ENCODE results near the gene CCDC83.
"Not testable (repeated sequence)": the region's sequence is repeated elsewhere in the genome, so short reads cannot be mapped to it uniquely, and the experiment has no call there.

Gene CCDC83

DNA sequence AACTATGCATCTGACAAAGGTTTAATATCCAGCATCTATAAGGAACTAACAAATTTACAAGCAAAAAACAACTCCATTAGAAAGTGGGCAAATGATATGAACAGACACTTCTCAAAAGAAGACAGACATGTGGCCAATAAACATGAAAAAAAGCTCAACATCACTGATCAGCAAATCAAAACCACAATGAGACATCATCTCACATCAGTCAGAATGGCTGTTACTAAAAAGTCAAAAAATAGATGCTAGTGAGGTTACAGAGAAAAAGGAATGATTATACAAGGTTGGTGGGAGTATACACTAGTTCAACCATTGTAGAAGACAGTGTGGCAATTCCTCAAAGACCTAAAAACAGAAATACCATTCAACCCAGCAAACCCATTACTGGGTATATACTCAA lies 14.3 kb upstream of the CCDC83 start:
- not testable (repeated sequence) for DNase-seq

DNA sequence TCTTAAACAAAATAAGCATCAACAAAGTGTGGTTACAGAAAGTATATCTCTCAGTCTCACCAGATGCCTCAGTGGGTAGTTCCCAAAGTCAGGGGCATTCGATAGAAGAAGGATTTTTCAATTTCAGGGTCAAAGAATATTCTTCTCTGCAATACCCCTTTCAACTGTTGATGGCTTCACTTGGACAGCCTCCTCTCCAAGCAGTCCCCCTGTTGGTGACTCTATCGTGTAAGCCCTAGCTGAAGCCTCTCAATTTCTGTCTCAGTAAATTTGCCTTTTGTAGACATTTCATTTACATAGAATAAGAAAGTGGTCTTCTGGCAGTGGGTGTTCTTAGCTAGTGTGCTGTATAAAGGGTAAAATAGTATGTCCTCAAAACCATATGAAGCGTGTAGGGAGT lies 11.3 kb upstream of the CCDC83 start:
- no peak for DNase-seq

DNA sequence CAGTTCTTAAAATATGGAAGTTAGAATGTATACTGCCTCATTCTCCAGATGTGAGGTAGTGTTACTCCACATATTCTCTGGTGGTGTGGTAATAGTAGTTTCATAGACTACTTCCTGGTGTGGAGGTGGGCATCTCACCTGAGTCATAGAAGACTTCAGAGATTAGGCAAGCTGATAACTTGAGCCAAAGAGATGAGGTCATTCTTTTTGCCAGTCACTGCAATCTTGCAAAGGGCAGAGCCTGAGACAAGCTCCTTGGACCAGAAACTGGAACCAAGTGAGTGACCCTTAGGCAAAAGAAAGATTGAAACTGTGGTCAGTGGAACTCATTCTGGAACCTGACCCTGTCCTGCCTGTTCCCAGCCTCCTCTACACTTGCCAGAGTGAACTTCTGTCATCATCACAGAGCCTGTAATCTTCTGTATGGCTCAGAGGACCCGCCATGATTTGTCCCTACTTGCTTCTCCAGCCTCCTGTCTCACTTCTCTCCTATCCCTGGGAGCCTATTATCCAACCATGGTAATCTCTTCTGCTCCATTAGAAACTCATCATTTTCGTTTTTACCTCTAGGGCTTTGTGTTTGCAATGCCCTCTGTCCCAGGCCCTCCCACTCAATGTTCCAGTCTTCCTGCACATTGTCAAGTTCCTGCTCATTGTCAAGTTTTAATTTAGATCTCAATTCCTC lies 10.6 kb upstream of the CCDC83 start:
- no peak for DNase-seq

DNA sequence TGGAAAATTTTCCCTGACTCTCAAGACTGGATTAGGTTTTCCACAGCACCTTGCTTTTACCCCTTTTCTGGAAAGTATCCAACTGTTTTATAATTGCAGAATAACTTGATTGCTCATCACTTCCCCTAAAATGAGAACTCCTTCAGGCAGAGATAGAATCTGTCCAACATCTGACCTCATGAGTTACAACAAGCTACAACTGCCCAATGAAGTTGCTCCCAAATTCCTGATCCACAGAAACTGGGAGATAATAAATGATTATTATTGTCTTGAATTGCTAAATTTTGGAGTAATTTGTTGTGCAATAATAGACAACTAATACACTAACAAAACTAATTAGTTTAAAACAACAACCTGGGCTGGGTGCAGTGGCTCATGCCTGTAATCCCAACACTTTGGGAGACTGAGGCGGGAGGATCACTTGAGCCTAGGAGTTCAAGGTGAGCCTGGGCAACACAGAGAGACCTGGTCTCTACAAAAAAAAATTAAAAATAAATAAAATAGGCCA lies 10.0 kb upstream of the CCDC83 start:
- no peak for DNase-seq

DNA sequence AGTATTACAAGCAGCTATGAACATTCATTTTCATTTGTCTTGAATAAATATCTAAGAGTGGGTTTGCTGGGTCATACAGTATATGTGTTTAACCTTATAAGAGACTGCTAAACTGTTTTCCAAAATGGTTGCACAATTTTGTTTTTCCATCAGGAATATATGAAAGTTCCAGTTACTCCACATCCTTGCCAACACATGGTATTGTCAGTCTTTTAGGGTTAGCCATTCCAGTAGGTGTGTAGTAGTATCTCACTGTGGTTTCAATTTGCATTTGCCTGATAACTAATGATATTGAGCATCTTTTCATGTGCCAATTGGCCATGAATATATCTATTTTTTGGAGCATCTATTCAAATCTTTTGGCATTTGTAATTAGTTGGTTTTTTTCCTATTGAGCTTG lies 7.7 kb upstream of the CCDC83 start:
- DNase-seq, result no peak

DNA sequence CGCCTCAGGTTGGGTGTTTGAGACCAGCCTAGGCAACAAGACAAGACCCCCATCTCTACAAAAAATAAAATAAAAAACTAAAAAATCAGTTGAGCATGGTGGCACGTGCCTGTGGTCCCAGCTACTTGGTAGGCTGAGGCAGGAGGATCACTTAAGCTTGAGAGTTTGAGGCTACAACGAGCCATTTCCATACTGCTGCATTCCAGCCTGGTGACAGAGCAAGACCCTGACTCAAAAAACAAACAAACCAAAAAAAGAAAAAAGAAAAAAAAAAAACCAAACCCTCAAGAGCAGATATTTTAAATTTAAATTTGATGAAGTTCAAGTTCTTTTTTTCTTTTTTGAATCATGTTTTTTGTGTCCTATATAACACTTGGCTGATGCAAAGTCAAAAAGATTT lies 7.2 kb upstream of the CCDC83 start:
- DNase-seq, result no peak

DNA sequence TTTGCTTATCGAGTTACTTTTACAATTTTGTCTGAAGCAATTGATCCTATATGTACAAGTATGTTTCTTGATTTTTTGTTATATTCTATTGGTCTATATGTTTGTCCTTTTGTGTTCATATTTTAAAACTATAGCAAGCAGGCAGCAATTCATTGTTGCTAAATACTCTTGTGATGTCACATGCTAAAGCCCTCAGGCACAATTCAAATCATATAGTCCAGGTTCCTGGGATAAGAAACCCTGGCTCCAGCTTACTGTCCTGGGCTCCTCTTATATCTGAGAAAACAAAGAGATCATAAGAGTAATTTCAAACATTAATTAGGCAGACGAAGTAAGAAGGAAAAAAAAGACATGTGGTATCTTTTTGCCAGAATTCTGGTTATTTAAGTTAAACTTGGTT lies 6.6 kb upstream of the CCDC83 start:
- no peak for DNase-seq

DNA sequence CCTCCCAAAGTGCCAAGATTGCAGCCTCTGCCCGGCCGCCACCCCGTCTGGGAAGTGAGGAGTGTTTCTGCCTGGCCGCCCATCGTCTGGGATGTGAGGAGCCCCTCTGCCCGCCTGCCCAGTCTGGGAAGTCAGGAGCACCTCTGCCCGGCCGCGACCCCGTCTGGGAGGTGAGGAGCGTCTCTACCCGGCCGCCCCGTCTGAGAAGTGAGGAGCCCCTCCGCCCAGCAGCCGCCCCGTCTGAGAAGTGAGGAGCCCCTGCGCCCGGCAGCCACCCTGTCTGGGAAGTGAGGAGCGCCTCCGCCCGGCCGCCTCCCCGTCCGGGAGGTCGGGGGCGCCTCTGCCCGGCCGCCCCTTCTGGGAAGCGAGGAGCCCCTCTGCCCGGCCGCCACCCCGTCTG lies 2.4 kb upstream of the CCDC83 start:
- DNase-seq, result not testable (repeated sequence)

DNA sequence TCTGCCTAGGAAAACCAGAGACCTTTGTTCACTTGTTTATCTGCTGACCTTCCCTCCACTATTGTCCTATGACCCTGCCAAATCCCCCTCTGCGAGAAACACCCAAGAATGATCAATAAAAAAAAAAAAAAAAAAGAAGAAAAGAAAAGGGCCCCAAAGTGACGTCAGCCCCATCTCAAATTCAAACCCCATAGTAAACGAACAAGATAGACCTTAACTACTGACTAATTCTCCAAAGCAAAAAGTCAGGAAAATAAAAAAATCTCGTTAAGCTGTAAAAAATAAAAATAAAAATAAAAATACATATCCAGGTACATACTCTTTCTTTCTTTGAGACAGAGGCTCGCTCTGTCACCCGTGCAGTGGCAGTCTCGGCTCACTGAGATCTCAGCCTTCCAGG lies 1.6 kb upstream of the CCDC83 start:
- DNase-seq, result not testable (repeated sequence)

DNA sequence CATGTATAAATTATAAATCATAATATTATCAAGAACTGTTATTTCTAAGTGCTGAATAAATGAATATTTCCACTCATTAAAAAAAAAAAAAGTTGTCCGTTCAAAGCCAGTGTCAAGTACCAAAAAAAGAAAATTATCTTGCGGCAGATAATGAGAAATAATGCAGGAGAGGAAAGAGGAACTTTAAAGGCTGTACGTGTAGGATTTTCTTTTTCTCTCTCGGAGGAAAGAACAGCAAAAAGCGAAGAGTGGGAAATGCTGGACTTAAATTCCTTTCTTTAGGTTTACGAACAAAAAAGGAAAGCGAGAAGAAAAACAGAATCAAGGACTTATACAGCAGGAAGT lies 999 bp upstream of the CCDC83 start:
- DNase-seq, result no peak

DNA sequence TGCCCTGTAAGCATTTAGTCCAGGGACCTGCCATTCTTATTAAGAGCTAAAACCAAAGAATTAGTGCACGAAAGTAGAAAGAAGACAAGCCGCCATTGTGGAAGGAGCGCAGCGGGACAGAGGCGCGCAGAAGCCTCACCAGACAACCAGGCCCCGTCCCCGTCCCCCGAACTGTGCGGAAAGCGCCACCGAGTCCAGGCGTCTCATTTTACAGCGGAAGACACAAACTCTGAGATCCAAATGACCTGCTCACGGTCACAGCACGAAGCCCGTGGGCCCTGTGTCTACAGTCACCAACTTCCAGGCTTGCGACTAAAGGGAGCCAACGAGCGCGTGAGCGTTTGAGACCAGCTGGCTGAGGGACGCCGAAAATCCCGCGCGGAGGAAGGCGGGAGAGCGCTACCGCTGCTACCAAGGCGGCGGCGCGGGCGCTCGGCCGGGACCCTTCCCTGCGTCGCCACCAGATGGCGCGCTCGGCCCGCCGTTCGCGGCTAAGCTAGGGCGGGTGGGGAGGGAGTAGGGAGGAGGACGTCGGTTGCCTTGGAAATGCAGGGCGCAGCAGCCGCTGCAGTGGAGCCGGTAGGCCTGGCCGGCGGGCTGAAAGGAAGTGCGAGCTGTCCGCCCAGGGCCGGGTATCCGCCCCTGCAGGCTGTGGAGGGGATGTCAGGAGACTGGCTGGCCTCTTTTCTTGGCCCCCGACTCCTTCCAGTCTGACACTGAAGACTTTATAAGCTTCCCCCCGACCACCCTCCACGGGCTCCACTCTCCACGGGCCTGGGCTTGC lies 434 bp upstream of the CCDC83 start:
- peak; percentile 71 to 84 (median 80) for DNase-seq

DNA sequence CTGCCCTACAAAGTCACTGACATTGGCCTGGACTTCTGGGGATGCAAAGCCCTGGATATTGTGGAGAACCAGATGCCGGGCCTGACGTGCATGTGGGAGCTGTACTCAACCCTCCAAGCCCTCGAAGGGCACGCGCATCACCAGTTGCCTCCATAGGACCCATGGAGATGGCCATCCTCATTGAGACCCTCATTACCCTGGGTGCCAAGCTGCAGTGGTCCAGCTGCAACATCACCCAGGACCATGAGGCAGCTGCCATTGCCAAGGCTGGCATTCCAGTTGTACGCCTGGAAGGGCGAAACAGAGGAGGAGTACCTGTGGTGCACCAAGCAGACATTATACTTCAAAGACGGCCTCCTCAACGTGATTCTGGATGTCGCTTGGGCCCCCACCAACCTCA lies 1.9 kb downstream of the CCDC83 start:
- no peak for DNase-seq

DNA sequence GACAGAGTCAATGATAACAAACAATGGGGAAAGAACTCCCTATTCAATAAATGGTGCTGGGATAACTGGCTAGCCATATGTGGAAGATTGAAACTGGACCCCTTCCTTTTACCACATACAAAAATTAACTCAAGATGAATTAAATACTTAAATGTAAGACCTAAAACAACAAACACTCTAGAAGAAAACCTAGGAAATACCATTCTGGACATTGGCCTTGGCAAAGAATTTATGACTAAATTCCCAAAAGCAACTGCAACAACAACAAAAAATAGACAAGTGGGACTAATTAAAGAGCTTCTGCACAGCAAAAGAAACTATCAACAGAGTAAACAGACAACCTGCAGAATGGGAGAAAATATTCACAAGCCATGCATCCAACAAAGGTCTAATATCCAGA lies 4.4 kb downstream of the CCDC83 start:
- not testable (repeated sequence) for DNase-seq

DNA sequence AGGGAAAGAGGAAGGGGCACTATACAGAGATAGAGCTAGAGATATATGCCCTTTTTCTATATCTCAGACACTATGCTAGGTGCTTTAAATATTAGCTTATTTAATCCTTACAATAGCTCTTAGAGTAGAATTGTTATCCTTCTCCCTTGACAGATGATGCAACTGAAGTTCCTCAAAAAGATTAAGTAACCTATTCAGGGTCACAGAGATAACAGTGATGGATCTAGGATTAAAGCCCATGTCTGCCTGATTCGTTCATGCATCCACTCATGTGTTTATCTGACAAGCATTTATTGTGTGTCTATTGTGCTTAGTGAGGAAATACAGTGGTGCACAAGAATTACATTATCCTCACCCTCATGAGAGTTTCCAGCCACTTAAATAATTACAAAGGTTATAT lies 8.7 kb downstream of the CCDC83 start:
- no peak for DNase-seq

DNA sequence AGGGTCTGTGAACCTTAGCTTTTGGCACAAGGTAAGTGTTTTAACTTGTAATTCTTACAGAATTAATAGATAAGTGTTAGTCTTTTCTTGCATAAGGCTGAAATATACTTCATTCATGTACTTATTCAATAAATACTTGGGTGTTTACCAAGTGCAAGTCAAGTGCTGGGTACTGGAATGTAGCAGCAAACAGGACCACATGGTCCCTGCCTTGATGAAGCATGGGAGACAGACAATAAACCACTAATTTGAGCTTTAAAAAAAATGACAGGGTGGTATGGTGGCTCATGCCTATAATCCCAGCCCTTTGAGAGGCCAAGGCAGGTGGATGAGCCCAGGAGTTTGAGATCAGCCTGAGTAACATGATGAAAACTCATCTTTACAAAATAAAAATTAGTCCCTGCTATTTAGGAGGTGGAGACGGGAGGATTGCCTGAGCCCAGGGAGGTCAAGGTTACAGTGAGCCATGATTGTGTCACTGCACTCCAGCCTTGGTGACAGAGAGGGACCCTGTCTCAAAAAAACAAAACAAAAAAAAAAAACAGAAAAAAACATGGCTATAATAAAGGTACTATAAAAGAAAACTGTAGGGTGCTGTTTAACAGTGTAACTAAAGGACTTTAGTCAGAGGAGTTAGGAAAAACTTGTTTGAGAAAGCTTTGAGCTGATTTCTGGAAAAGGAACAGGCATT lies 11.1 kb downstream of the CCDC83 start:
- no peak for DNase-seq

DNA sequence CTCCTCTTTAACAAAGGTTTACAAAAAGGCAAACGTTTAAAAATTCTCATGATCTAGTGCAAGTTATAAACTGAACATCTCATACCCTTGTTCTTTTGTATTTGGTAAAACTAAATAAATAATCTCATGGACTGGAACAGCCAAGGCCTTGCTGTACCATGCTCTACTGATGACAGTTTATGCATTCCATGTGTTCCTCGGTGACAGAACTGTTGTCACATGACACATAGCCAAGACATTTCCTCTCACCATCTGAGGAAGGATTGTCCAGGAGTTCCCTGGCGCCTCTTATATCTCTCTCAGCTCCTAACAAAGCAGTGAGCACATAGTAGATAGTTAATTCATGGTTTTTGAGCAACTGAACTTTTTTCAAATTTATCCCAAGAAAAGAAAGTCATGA lies 12.6 kb downstream of the CCDC83 start:
- DNase-seq, result no peak

DNA sequence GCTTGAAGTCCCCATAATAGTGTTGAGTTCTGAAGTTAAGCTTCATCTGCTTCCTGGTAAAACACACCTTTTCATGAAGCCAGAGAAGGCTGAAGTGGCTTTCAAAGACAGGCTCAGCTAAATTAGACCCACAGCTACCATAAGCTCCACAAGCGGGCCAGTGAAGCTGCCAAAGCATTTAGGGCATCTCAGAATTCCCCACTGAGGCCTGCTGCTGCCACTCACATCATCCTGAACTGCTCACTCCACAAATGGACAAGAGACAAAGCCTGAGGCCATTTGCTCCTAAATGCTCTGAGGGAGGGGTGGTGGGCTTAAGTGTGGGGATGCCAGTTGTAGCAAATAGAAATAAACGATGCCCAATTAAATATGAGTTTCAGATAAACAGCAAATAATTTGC lies 14.6 kb downstream of the CCDC83 start:
- no peak for DNase-seq

DNA sequence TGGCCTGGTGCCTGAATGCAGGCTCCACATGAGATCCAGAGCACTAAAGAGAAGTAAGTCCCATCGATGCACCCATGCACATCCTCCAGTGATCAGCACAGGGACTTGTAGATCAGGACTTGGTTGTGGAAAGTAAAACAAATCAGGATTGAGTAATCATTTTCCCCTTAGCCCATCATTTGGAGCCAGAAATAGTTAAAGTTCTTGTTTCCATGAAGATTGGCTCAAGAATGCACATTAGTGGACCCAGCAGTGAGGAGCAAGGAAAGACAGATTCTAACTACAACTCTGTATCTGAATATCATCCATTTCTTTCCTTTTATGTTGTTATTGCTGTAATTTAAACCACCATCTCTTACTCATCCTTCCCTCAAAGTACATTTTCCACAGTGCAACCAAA lies 19.1 kb downstream of the CCDC83 start:
- no peak for DNase-seq

DNA sequence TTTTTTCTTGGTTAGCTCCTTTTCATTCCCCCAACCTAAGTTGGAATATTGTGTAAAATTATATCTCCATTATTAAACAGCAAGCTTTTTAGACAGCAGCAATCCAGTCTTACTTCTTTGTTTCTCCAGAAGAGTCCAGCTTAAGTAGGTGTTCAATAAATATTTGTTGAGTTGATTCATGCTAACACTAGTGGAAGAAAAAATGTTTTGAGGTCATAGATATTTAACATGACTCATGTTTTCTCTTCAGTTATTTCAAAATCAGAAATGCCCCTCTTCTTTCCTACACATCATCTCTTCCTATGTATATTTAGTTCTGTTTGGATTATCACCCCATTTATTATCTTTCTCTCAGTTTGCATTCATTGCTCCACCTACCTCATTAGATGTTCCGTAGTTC lies 20.3 kb downstream of the CCDC83 start:
- DNase-seq, result no peak

DNA sequence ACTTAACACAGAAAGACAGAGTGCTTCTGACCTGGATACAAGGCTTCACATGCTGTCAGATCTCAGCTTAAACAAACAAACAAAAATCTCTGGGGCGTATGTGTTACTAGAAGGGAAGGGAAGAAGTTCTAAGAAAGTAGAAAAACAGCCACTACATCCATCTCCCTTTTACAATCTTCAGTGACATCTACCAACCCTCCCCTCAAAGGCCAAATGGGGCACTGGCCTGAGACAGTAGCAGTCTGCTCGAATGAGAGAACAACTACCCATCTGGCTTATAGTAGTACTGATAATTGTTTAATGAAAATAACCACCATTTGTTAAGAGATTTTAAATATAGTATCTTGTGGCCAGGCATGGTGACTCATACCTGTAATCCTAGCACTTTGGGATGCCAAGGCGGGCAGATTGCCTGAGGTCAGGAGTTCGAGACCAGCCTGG lies 29.4 kb downstream of the CCDC83 start:
- no peak for DNase-seq

DNA sequence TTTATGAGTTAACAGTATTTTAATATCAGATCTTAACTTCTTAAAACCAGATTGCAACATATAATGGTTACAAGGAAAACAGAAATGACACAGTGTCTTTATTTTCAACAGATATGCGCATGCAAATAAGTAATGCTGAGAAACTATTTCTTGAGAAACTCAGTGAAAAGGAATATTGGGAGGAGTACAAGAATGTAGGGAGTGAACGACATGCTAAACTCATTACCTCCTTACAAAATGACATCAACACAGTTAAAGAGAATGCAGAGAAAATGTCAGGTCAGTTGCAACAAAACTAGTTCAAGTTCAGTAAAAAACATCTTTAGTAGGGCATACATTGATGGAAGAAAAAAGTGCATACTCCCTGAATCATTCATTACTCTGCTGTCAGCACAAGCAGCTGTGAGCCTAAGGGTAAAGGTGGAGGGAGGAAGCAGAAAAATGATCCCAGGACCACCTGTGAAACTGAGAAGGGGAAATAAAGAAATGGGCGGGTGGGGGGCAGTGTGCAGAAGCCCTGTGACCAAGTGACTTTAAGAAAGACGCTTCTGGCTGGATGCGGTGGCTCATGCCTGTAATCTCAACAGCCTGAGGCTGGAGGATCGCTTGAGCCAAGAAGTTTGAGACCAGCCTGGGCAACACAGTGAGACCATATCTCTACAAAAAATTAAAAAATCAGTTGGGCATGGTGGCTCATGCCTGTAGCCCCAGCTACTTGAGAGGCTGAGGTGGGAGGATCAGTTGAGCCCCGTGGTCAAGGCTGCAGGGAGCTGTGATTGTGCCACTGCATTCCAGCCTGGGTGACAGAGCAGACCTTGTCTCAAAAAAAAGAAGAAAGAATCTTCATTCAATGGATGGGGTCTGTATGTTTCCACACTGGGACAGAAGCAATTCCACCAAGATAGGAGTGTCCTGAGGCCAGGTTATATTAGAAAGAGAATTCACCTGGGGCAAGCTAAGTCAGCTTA lies 31.2 kb downstream of the CCDC83 start:
- no peak for DNase-seq

DNA sequence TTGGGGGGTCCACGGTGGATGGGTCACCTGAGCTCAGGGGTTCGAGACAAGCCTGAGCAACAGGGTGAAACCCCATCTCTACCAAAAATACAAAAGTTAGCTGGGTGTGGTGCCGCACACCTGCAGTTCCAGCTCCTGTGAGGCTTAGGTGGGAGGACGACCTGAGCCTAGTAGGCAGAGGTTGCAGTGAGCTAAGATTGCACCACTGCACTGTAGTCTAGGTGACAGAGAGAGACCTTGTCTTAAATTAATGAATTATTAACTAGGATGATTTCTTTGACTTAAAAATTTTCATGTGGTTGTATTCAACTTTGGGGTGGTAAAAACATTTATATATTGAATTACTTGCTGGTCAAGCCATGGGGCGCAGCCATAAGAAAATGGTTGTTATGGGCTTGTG lies 33.9 kb downstream of the CCDC83 start:
- no peak for DNase-seq
